Choroid plexus epithelial cell (primary cell): ENCODE measurements around the gene POLR2J.

ENCODE experiments used
- DNase-seq: peaks from one replicate; pipeline ENCODE4 v3.0.0-alpha.2; 2010; ENCODE audit warnings: low read depth
- H3K4me3 ChIP-seq: 2 replicates; pipeline ENCODE4 v1.5.1; 2011; ENCODE audit warnings: low read depth, mild to moderate bottlenecking, control low read depth, low read length, moderate library complexity
- CTCF ChIP-seq: conservative IDR thresholded peaks from 2 replicates; pipeline ENCODE4 v1.5.1; 2011; ENCODE audit warnings: low read depth, mild to moderate bottlenecking, control low read depth, inconsistent platforms, low read length, moderate library complexity

POLR2J gene

GRCh38 chr7:102473271-102473991 is 5.3 kb downstream of the POLR2J start:
- no peak overlapping the region for H3K4me3 ChIP-seq
- TF ChIP-seq CTCF = no peak
- no peak for DNase-seq

GRCh38 chr7:102472126-102473041 is 6.3 kb downstream of the POLR2J start:
- no peak overlapping the region for H3K4me3 ChIP-seq
- TF ChIP-seq CTCF = no peak
- DNase-seq = no peak

GRCh38 chr7:102471791-102472125 is 7.0 kb downstream of the POLR2J start:
- DNase-seq = no peak
- no peak overlapping the region for H3K4me3 ChIP-seq
- TF ChIP-seq CTCF = no peak

- DNase-seq = no peak
- no peak for TF ChIP-seq CTCF
- no peak overlapping the region for H3K4me3 ChIP-seq
These were observed 8.5 kb downstream of the POLR2J start for GRCh38 chr7:102469972-102470825.

- DNase-seq = no peak
- TF ChIP-seq CTCF = no peak
- H3K4me3 ChIP-seq = no peak overlapping the region
These were observed 9.3 kb downstream of the POLR2J start for GRCh38 chr7:102469351-102469971.

GRCh38 chr7:102468478-102469350 is 10.0 kb downstream of the POLR2J start:
- DNase-seq = no peak
- TF ChIP-seq CTCF = no peak
- no peak overlapping the region for H3K4me3 ChIP-seq
